GM23248 (cell line): ENCODE results near the gene FSTL4. TPM values are rescaled to one million over a fixed set of nuclear protein-coding genes. Genes with fewer than 3 reads are reported as not detected.

Source experiments
- DNase-seq: peaks from one replicate; pipeline ENCODE4 v3.0.0-alpha.2; 2015
- H2AFZ ChIP-seq: fragments of 200-600 bp; sonication (generic); 2 replicates; pipeline ENCODE4 v1.6.1; 2016; ENCODE audit warnings: antibody characterized with exemption
- H3F3A ChIP-seq: fragments of 200-600 bp; sonication (generic); 2 replicates; pipeline ENCODE4 v1.6.1; 2016; ENCODE audit warnings: mild to moderate bottlenecking, antibody characterized with exemption, mixed run types; ENCODE audit not compliant: insufficient read depth
- H3K27ac ChIP-seq: fragments of 200-600 bp; sonication (generic); 2 replicates; pipeline ENCODE4 v1.5.1; 2016; ENCODE audit warnings: mild to moderate bottlenecking
- H3K27me3 ChIP-seq: fragments of 200-600 bp; sonication (generic); replicated peaks from 2 replicates; pipeline ENCODE4 v1.6.1; 2016; ENCODE audit warnings: mild to moderate bottlenecking; ENCODE audit not compliant: insufficient read depth
- H3K36me3 ChIP-seq: fragments of 200-600 bp; sonication (generic); 2 replicates; pipeline ENCODE4 v1.6.1; 2016; ENCODE audit warnings: low read depth, mild to moderate bottlenecking
- H3K4me1 ChIP-seq: fragments of 200-600 bp; sonication (generic); 2 replicates; pipeline ENCODE4 v1.6.1; 2016; ENCODE audit warnings: mild to moderate bottlenecking; ENCODE audit not compliant: insufficient read depth
- H3K4me2 ChIP-seq: fragments of 200-600 bp; sonication (generic); one replicate; pipeline ENCODE4 v1.6.1; 2016; ENCODE audit warnings: mild to moderate bottlenecking; ENCODE audit not compliant: unreplicated experiment
- H3K4me3 ChIP-seq: fragments of 200-600 bp; sonication (generic); 2 replicates; pipeline ENCODE4 v1.5.1; 2016; ENCODE audit warnings: mild to moderate bottlenecking
- H3K79me2 ChIP-seq: fragments of 200-600 bp; sonication (generic); 2 replicates; pipeline ENCODE4 v1.6.1; 2016; ENCODE audit warnings: mild to moderate bottlenecking; ENCODE audit not compliant: insufficient read depth
- H3K9ac ChIP-seq: fragments of 200-600 bp; sonication (generic); 2 replicates; pipeline ENCODE4 v1.6.1; 2016; ENCODE audit warnings: mild to moderate bottlenecking
- H3K9me2 ChIP-seq: fragments of 200-600 bp; sonication (generic); 2 replicates; pipeline ENCODE4 v1.6.1; 2016; ENCODE audit warnings: mixed run types, mild to moderate bottlenecking, moderate library complexity; ENCODE audit not compliant: insufficient read depth
- H3K9me3 ChIP-seq: fragments of 200-600 bp; sonication (generic); one replicate; pipeline ENCODE4 v1.6.1; 2017; ENCODE audit warnings: low read depth
- H4K20me1 ChIP-seq: fragments of 200-600 bp; sonication (generic); 2 replicates; pipeline ENCODE4 v1.6.0; 2016; ENCODE audit not compliant: insufficient read depth
- EZH2 ChIP-seq: fragments of 200-600 bp; sonication (generic); IDR thresholded peaks from 2 replicates; pipeline ENCODE4 v1.6.1; 2018; ENCODE audit warnings: antibody characterized with exemption, mild to moderate bottlenecking; ENCODE audit not compliant: insufficient read depth, poor library complexity, severe bottlenecking
- EZH2phosphoT487 ChIP-seq: fragments of 200-600 bp; sonication (generic); IDR thresholded peaks from 2 replicates; pipeline ENCODE4 v1.6.1; 2018; ENCODE audit warnings: antibody characterized with exemption, moderate library complexity, mild to moderate bottlenecking, low read depth; ENCODE audit not compliant: insufficient read depth
- WGBS, 2 experiments: methylation state at CpG; one replicate each; pipeline ENCODE4 v1.1.6; 2015 to 2017; ENCODE audit warnings: low lambda C conversion rate in 2 of 2, low coverage in 1 of 2; ENCODE audit errors: missing lambda C conversion rate in 2 of 2; 5-methylcytosine and 5-hydroxymethylcytosine counted together
- in situ Hi-C: fragments of 300-500 bp; cut with MboI; formaldehyde crosslinking; loops from 2 replicates; pipeline ENCODE4 v1.15.0; 2020
- polyA plus RNA-seq: library from polyadenylated mRNA; unstranded; fragments of >200 nt; fragmentation: Nextera tagmentation; extraction: Ambion mirVana; gene quantifications from 2 replicates; pipeline ENCODE4 v1.2.1, GENCODE V29; 2016
- total RNA-seq: library from RNA; depleted of rRNA; stranded (reverse); fragments of >200 nt; shearing (Covaris generic); gene quantifications from 2 replicates; pipeline ENCODE4 v1.2.3, GENCODE V29; 2014

Gene FSTL4
- total and polyA plus RNA-seq, 2 experiments from 2014 or later, result not detected

GRCh38 chr5:133454442-133454841, 157.9 kb downstream of the FSTL4 start:
- Histone ChIP-seq H3K9ac (no peak overlapping the region), H2AFZ (no peak overlapping the region), H3K79me2 (no peaks in the 10 kb centered on the region), H3K36me3 (no peaks in the 10 kb centered on the region), H3F3A (no peaks in the 10 kb centered on the region), H3K9me2 (no peaks in the 10 kb centered on the region), H3K4me1 (peaks cover 5% of the 10 kb centered on the region), H3K4me3 (no peak overlapping the region), H3K27ac (no peak overlapping the region), H3K4me2 (no peak overlapping the region), H3K9me3 (no peaks in the 10 kb centered on the region), H3K27me3 (peaks cover 11% of the 10 kb centered on the region), H4K20me1 (no peaks in the 10 kb centered on the region)
- TF ChIP-seq EZH2phosphoT487, result no peak
- TF ChIP-seq EZH2, result no peak
- DNase-seq, result no peak
- WGBS, 2 experiments, result 66 to 70% methylated on average over 9 of the region's 9 CpGs
- in situ Hi-C loops, result no loop called here

DNA sequence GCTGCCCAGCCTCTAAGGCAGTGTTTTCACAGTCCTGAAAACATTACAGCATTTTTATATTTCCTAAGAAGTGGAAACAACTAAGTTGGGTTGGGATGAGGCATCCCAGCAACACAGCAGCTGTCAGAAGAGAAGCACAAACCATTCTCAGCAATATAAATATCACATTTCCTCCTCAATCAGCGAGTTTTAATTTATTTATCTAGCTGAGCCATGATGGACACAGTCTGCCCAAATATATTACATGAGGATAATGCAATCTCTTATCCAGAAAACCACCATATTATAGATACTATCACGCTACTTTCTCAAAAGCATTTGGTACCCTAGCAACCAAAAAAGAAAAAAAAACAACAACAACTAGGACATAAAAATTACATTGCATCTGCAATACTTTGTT, 158.5 kb downstream of the FSTL4 start:
- Histone ChIP-seq H3K9ac (no peak overlapping the region), H3K9me3 (no peaks in the 10 kb centered on the region), H4K20me1 (no peaks in the 10 kb centered on the region), H3F3A (no peaks in the 10 kb centered on the region), H3K79me2 (no peaks in the 10 kb centered on the region), H3K9me2 (no peaks in the 10 kb centered on the region), H3K4me1 (peaks cover 5% of the 10 kb centered on the region), H3K36me3 (no peaks in the 10 kb centered on the region), H3K27ac (no peak overlapping the region), H3K4me2 (no peak overlapping the region), H3K4me3 (no peak overlapping the region), H3K27me3 (peaks cover 12% of the 10 kb centered on the region), H2AFZ (no peak overlapping the region)
- in situ Hi-C loops, result no loop called here
- DNase-seq, result no peak
- 16 to 23% methylated on average over 2 of the region's 2 CpGs for WGBS, 2 experiments
- no peak for TF ChIP-seq EZH2phosphoT487
- no peak for TF ChIP-seq EZH2

- Histone ChIP-seq H3K4me3 (no peak overlapping the region), H3K4me1 (peaks cover 5% of the 10 kb centered on the region), H3K27me3 (peaks cover 12% of the 10 kb centered on the region), H3K9me2 (no peaks in the 10 kb centered on the region), H3K9me3 (no peaks in the 10 kb centered on the region), H3K79me2 (no peaks in the 10 kb centered on the region), H3F3A (no peaks in the 10 kb centered on the region), H4K20me1 (no peaks in the 10 kb centered on the region), H3K4me2 (no peak overlapping the region), H2AFZ (no peak overlapping the region), H3K9ac (no peak overlapping the region), H3K36me3 (no peaks in the 10 kb centered on the region), H3K27ac (no peak overlapping the region)
- TF ChIP-seq EZH2phosphoT487 (no peak), EZH2 (no peak)
- in situ Hi-C loops, result no loop called here
- DNase-seq, result no peak
- WGBS, 2 experiments, result 28 to 29% methylated on average over 4 of the region's 4 CpGs
Observed at GRCh38 chr5:133453084-133453780, 159.1 kb downstream of the FSTL4 start.

GRCh38 chr5:133451926-133452325, 160.4 kb downstream of the FSTL4 start:
- in situ Hi-C loops, result no loop called here
- Histone ChIP-seq H3K9me3 (no peaks in the 10 kb centered on the region), H2AFZ (no peak overlapping the region), H3K4me2 (no peak overlapping the region), H3K4me1 (no peaks in the 10 kb centered on the region), H3F3A (no peaks in the 10 kb centered on the region), H3K36me3 (no peaks in the 10 kb centered on the region), H3K27me3 (peaks cover 12% of the 10 kb centered on the region), H3K4me3 (no peak overlapping the region), H3K9ac (no peak overlapping the region), H3K9me2 (no peaks in the 10 kb centered on the region), H4K20me1 (no peaks in the 10 kb centered on the region), H3K79me2 (no peaks in the 10 kb centered on the region), H3K27ac (no peak overlapping the region)
- no peak for DNase-seq
- TF ChIP-seq EZH2phosphoT487 (no peak), EZH2 (no peak)
- 18 to 59% methylated on average over 1 of the region's 1 CpG for WGBS, 2 experiments
